Measurements from ENCODE around the gene PBX3. TPM values are rescaled to one million over a fixed set of nuclear protein-coding genes. Genes with fewer than 3 reads are reported as not detected.
A peak's percentile ranks its signal among the peaks of the same experiment; 100 is the strongest.

PBX3 gene
- total and polyA plus RNA-seq, 2 of the 13 experiments (the other 11 are each of a cell fraction or from before 2014, with no cell fraction given), result 6.0 to 11.2 TPM

GRCh38 chr9:125706651-125707471 is 40.3 kb upstream of the PBX3 start, which contains the start of gene MAPKAP1 (continued):
- TF ChIP-seq ZNF407 (CRISPR knock-in tag; IDR thresholded peaks at IDR 0.05; ENCODE audit: not compliant biosample characterization) (peak; percentile 57), IRF2 (CRISPR knock-in tag; IDR thresholded peaks at IDR 0.05) (0 out of 2 replicates have a peak, but pooled peaks have one; percentile 64), NR3C1 (CRISPR knock-in tag; IDR thresholded peaks at IDR 0.05) (no peak), JARID2 (CRISPR knock-in tag; IDR thresholded peaks at IDR 0.05; ENCODE audit: insufficient replicate concordance) (no peak), ZNF878 (CRISPR knock-in tag; IDR thresholded peaks at IDR 0.05) (no peak), FOXK1 (CRISPR knock-in tag; IDR thresholded peaks at IDR 0.05; ENCODE audit: borderline replicate concordance, low read depth) (no peak), ZNF160 (CRISPR knock-in tag; IDR thresholded peaks at IDR 0.05) (no peak), ZSCAN12 (CRISPR knock-in tag; IDR thresholded peaks at IDR 0.05) (no peak), KDM2A (CRISPR knock-in tag; IDR thresholded peaks at IDR 0.05; ENCODE audit: borderline replicate concordance, low read depth) (peak; percentile 87), NFYB (CRISPR knock-in tag; IDR thresholded peaks at IDR 0.05) (no peak), MYPOP (CRISPR knock-in tag; IDR thresholded peaks at IDR 0.05) (no peak), TBX3 (IDR thresholded peaks at IDR 0.05; ENCODE audit: borderline replicate concordance) (no peak), ZNF205 (CRISPR knock-in tag; IDR thresholded peaks at IDR 0.05) (no peak), HDAC2 (CRISPR knock-in tag; IDR thresholded peaks at IDR 0.05) (peak; percentile 62), DBP (CRISPR knock-in tag; IDR thresholded peaks at IDR 0.05; ENCODE audit: not compliant biosample characterization) (no peak), CENPT (CRISPR knock-in tag; IDR thresholded peaks at IDR 0.05; ENCODE audit: low read depth) (no peak), FUBP1 (CRISPR knock-in tag; IDR thresholded peaks at IDR 0.05; ENCODE audit: borderline replicate concordance) (no peak)

Data from HepG2 (cell line).